Endothelial cell of umbilical vein (primary cell): Measurements from ENCODE around the gene NIPA2. TPM values are rescaled to one million over a fixed set of nuclear protein-coding genes. Genes with fewer than 3 reads are reported as not detected.

Experiments used
- BruUV-seq: library from RNA; stranded (reverse); fragments of 400-500 nt; replicated peaks from 2 replicates; lab custom pipeline; 2021; lab: Mats Ljungman, UMichigan
- CTCF ChIA-PET: fragments of 300-600, 350-600 bp; sonication (Branson Sonifier 250); formaldehyde crosslinking; loops from one replicate; lab custom pipeline; 2021; ENCODE audit warnings: antibody characterized with exemption, inconsistent platforms; lab: Charles Lee
- POLR2A ChIA-PET: fragments of 300-600, 350-600 bp; sonication (Branson Sonifier 250); formaldehyde crosslinking; loops from one replicate; lab custom pipeline; 2021; ENCODE audit warnings: antibody characterized with exemption, inconsistent platforms; lab: Charles Lee
- DNase-seq: peaks from one replicate; pipeline ENCODE4 v3.0.0-alpha.2; 2011; ENCODE audit warnings: low read depth, low spot score
- FAIRE-seq: peaks from 2 replicates; lab custom pipeline; 2011; peaks lifted over from hg19 to GRCh38; lab: Jason Lieb, UNC
- H2AFZ ChIP-seq: 2 replicates; pipeline ENCODE4 v1.6.0; 2012; ENCODE audit warnings: low read depth, low read length, control low read depth, inconsistent platforms
- H3K27ac ChIP-seq: 2 replicates; pipeline ENCODE4 v1.5.1; 2011; ENCODE audit warnings: low read depth, mild to moderate bottlenecking, control low read depth, low read length, moderate library complexity; ENCODE audit not compliant: insufficient read depth
- H3K27me3 ChIP-seq, 2 experiments: 2 replicates each; pipeline versions ENCODE4 v1.6.0 to v1.6.1; 2011; ENCODE audit warnings: low read length in 2 of 2, mixed read lengths in 1 of 2; ENCODE audit not compliant: control insufficient read depth in 2 of 2, insufficient read depth in 2 of 2
- H3K36me3 ChIP-seq, 2 experiments: 2 replicates in 1 of 2; 3 replicates in 1 of 2; pipeline ENCODE4 v1.5.1; 2011; ENCODE audit warnings: low read length in 2 of 2, mild to moderate bottlenecking in 1 of 2, moderate library complexity in 1 of 2; ENCODE audit not compliant: control insufficient read depth in 2 of 2, insufficient read depth in 2 of 2; ENCODE audit errors: extremely low read depth in 1 of 2
- H3K4me1 ChIP-seq: 3 replicates; pipeline ENCODE4 v1.5.1; 2011; ENCODE audit warnings: mild to moderate bottlenecking, low read length; ENCODE audit not compliant: control insufficient read depth, insufficient read depth; ENCODE audit errors: extremely low read depth
- H3K4me2 ChIP-seq: 2 replicates; pipeline ENCODE4 v1.6.1; 2011; ENCODE audit warnings: low read length, control low read depth, mixed read lengths; ENCODE audit not compliant: insufficient read depth
- H3K4me3 ChIP-seq, 3 experiments: fragments of 200-600 bp in 1 of 3; sonication (generic), shearing (Covaris generic) in 1 of 3; replicated peaks in 1 of 3; 2 replicates each; pipeline ENCODE4 v1.5.1; 2011 to 2016; ENCODE audit warnings: control low read depth in 3 of 3, low read length in 3 of 3, mild to moderate bottlenecking in 2 of 3, inconsistent platforms in 1 of 3, low read depth in 1 of 3, moderate library complexity in 1 of 3; ENCODE audit not compliant: insufficient read depth in 1 of 3
- H3K79me2 ChIP-seq: 2 replicates; pipeline ENCODE4 v1.6.0; 2012; ENCODE audit warnings: low read length, inconsistent platforms; ENCODE audit not compliant: control insufficient read depth, insufficient read depth
- H3K9ac ChIP-seq: replicated peaks from 2 replicates; pipeline ENCODE3; 2011; ENCODE audit warnings: low read length, control low read depth; ENCODE audit not compliant: insufficient read depth; ENCODE audit errors: extremely low read depth
- H3K9me1 ChIP-seq: replicated peaks from 3 replicates; pipeline ENCODE4 v1.6.0; 2011; ENCODE audit warnings: mild to moderate bottlenecking, low read length; ENCODE audit not compliant: control insufficient read depth, insufficient read depth; ENCODE audit errors: extremely low read depth
- H3K9me3 ChIP-seq: replicated peaks from 2 replicates; pipeline ENCODE4 v1.5.1; 2012; ENCODE audit warnings: low read length, inconsistent platforms; ENCODE audit not compliant: control insufficient read depth, insufficient read depth
- H4K20me1 ChIP-seq: replicated peaks from 2 replicates; pipeline ENCODE3; 2011; ENCODE audit warnings: mild to moderate bottlenecking, low read length; ENCODE audit not compliant: control insufficient read depth, insufficient read depth; ENCODE audit errors: extremely low read depth
- EZH2 ChIP-seq: IDR thresholded peaks from 2 replicates; pipeline ENCODE4 v1.6.1; 2012; ENCODE audit warnings: borderline replicate concordance, low read depth, mild to moderate bottlenecking, moderate library complexity, low read length, inconsistent platforms; ENCODE audit not compliant: severe bottlenecking
- FOS ChIP-seq: IDR thresholded peaks from 2 replicates; pipeline ENCODE4 v1.6.1; 2011; ENCODE audit warnings: mild to moderate bottlenecking, low read length, moderate library complexity, borderline replicate concordance; ENCODE audit not compliant: insufficient read depth
- GATA2 ChIP-seq: IDR thresholded peaks from 2 replicates; pipeline ENCODE4 v1.7.0; 2011; ENCODE audit warnings: low read depth, mild to moderate bottlenecking, moderate library complexity, mixed read lengths, low read length; ENCODE audit not compliant: insufficient read length, insufficient read depth
- JUN ChIP-seq: IDR thresholded peaks from 2 replicates; pipeline ENCODE4 v1.6.1; 2011; ENCODE audit warnings: borderline replicate concordance, low read depth; ENCODE audit not compliant: insufficient read length, insufficient read depth
- MAX ChIP-seq: IDR thresholded peaks from 2 replicates; pipeline ENCODE4 v1.6.1; 2011; ENCODE audit not compliant: insufficient read depth, insufficient read length
- MYC ChIP-seq: IDR thresholded peaks from one replicate; pipeline ENCODE4 v1.6.1; 2011; ENCODE audit warnings: mild to moderate bottlenecking, low read depth, low read length
- POLR2A ChIP-seq: IDR thresholded peaks from 2 replicates; pipeline ENCODE4 v1.6.1; 2012; ENCODE audit warnings: low read depth, mild to moderate bottlenecking, control low read depth, low read length
- POLR2AphosphoS5 ChIP-seq: IDR thresholded peaks from 2 replicates; pipeline ENCODE4 v1.6.1; 2012; ENCODE audit warnings: low read depth, mild to moderate bottlenecking, control low read depth, low read length, moderate library complexity; ENCODE audit not compliant: insufficient read depth
- dilution Hi-C: fragments of 300-500 bp; cut with MboI; formaldehyde crosslinking; loops from one replicate; pipeline ENCODE4 v1.15.0; 2019; ENCODE audit warnings: low sequenced_read_pairs; ENCODE audit not compliant: extremely low pct_ligation_motif_present
- intact Hi-C: fragments of 100-400 bp; cut with micrococcal nuclease; formaldehyde crosslinking; loops from one replicate; pipeline ENCODE4 v1.10.0; 2022
- polyA plus RNA-seq, 4 experiments: library from polyadenylated mRNA; depleted of rRNA in 3 of 4; stranded (reverse) in 3 of 4; unstranded in 1 of 4; fragments of >200 nt; gene quantifications; 2 replicates each; pipeline versions ENCODE4 v1.2.1 to v1.2.3, GENCODE V29; 2011 to 2012; ENCODE audit warnings: missing spikeins in 1 of 4
- total RNA-seq: library from RNA; stranded (reverse); gene quantifications from 2 replicates; pipeline ENCODE4 v1.2.3, GENCODE V29; 2021
- TF ChIP-seq, protein P1 (sequence below), 2 donors: IDR thresholded peaks; 1 replicate in 1 of 2; 2 replicates in 1 of 2; pipeline ENCODE4 v1.5.1; 2011; ENCODE audit warnings: low read length in 2 of 2, mild to moderate bottlenecking in 2 of 2, moderate library complexity in 2 of 2, control low read depth in 1 of 2, inconsistent platforms in 1 of 2, low read depth in 1 of 2; ENCODE audit not compliant: insufficient read depth in 1 of 2; ENCODE audit errors: extremely low read depth in 1 of 2

Gene NIPA2
- total and polyA plus RNA-seq, 2 donors (not counting 3 experiments of a cell fraction or from before 2014, with no cell fraction given): 55.2 to 75.7 TPM

- CTCF ChIA-PET: no interaction called here
- DNase-seq (no peak), FAIRE-seq (no peak)
- Histone ChIP-seq H3K79me2 (no peaks in the 10 kb centered on the region), H3K27ac (no peak overlapping the region), H3K4me3 (no peak overlapping the region), H4K20me1 (no peaks in the 10 kb centered on the region), H3K9me1 (no peaks in the 10 kb centered on the region), H3K27me3 (no peaks in the 10 kb centered on the region), H3K9ac (no peak overlapping the region), H3K36me3 (peaks cover 6 to 22% of the 10 kb centered on the region in 2 experiments), H3K4me1 (no peaks in the 10 kb centered on the region), H3K9me3 (no peaks in the 10 kb centered on the region), H2AFZ (no peak overlapping the region), H3K4me2 (no peak overlapping the region)
- TF ChIP-seq POLR2AphosphoS5 (no peak), JUN (no peak), MAX (no peak), GATA2 (no peak), EZH2 (no peak), POLR2A (no peak), MYC (no peak)
- POLR2A ChIA-PET: no interaction called here
- dilution Hi-C loops: no loop called here
- no TSS peak for BruUV-seq
- intact Hi-C loops: no loop called here
Observed at GRCh38 chr15:22916606-22917350, 78.3 kb downstream of the NIPA2 start.

- Histone ChIP-seq H3K9me1 (no peaks in the 10 kb centered on the region), H4K20me1 (no peaks in the 10 kb centered on the region), H3K9me3 (no peaks in the 10 kb centered on the region), H3K79me2 (no peaks in the 10 kb centered on the region), H3K4me2 (no peak overlapping the region), H2AFZ (no peak overlapping the region), H3K27ac (no peak overlapping the region), H3K36me3 (peaks cover 3 to 22% of the 10 kb centered on the region in 2 experiments), H3K4me3 (no peak overlapping the region), H3K27me3 (no peaks in the 10 kb centered on the region), H3K4me1 (no peaks in the 10 kb centered on the region), H3K9ac (no peak overlapping the region)
- FAIRE-seq (no peak), DNase-seq (no peak)
- dilution Hi-C loops (no loop called here), intact Hi-C loops (no loop called here)
- POLR2A ChIA-PET: no interaction called here
- CTCF ChIA-PET: no interaction called here
- no TSS peak for BruUV-seq
- TF ChIP-seq MYC (no peak), MAX (no peak), FOS (no peak), POLR2AphosphoS5 (no peak), GATA2 (no peak), EZH2 (no peak), JUN (no peak), POLR2A (no peak)
- TF ChIP-seq, protein P1, sequence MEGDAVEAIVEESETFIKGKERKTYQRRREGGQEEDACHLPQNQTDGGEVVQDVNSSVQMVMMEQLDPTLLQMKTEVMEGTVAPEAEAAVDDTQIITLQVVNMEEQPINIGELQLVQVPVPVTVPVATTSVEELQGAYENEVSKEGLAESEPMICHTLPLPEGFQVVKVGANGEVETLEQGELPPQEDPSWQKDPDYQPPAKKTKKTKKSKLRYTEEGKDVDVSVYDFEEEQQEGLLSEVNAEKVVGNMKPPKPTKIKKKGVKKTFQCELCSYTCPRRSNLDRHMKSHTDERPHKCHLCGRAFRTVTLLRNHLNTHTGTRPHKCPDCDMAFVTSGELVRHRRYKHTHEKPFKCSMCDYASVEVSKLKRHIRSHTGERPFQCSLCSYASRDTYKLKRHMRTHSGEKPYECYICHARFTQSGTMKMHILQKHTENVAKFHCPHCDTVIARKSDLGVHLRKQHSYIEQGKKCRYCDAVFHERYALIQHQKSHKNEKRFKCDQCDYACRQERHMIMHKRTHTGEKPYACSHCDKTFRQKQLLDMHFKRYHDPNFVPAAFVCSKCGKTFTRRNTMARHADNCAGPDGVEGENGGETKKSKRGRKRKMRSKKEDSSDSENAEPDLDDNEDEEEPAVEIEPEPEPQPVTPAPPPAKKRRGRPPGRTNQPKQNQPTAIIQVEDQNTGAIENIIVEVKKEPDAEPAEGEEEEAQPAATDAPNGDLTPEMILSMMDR (IDR thresholded peaks at IDR 0.05; ENCODE audit: extremely low read depth in 1 of 2, insufficient read depth in 1 of 2, low read depth in 1 of 2, low read length in 2 of 2): no peak
Observed at GRCh38 chr15:22917556-22917955, 79.1 kb downstream of the NIPA2 start.
